H1 (cell line): ENCODE measurements around the gene LTC4S. TPM values are rescaled to one million over a fixed set of nuclear protein-coding genes. Genes with fewer than 3 reads are reported as not detected.

Experiments
- CTCF ChIA-PET: fragments of 300-600 bp; sonication (Branson Sonifier 250); formaldehyde crosslinking; loops from one replicate; lab custom pipeline; 2021; ENCODE audit not compliant: partially characterized antibody; lab: Charles Lee
- POLR2A ChIA-PET: fragments of 300-600 bp; sonication (Branson Sonifier 250); formaldehyde crosslinking; loops from one replicate; lab custom pipeline; 2021; ENCODE audit warnings: inconsistent platforms; ENCODE audit not compliant: partially characterized antibody; lab: Charles Lee
- DNase-seq, 2 experiments: peaks; one replicate each; pipeline versions ENCODE4 v3.0.0 to v3.0.0-alpha.2; 2010 to 2022; ENCODE audit warnings: low spot score in 2 of 2, low read depth in 1 of 2, mixed read lengths in 1 of 2
- FAIRE-seq: peaks from 2 replicates; lab custom pipeline; 2011; peaks lifted over from hg19 to GRCh38; lab: Jason Lieb, UNC
- H2AFZ ChIP-seq: 2 replicates; pipeline ENCODE4 v1.8.1; 2012; ENCODE audit warnings: low read length, inconsistent platforms
- H2AK5ac ChIP-seq: 2 replicates; pipeline ENCODE4 v1.6.1; 2013; ENCODE audit warnings: low read depth, low read length
- H2BK120ac ChIP-seq: replicated peaks from 2 replicates; pipeline ENCODE3; 2013; ENCODE audit warnings: low read depth, low read length, inconsistent platforms
- H2BK12ac ChIP-seq: 2 replicates; pipeline ENCODE4 v1.6.1; 2013; ENCODE audit warnings: low read depth, low read length
- H2BK15ac ChIP-seq: 2 replicates; pipeline ENCODE4 v1.6.1; 2013; ENCODE audit warnings: low read length
- H2BK20ac ChIP-seq: 2 replicates; pipeline ENCODE4 v1.6.1; 2013; ENCODE audit warnings: low read length
- H2BK5ac ChIP-seq: 2 replicates; pipeline ENCODE4 v1.6.1; 2013; ENCODE audit warnings: low read depth, low read length
- H3K14ac ChIP-seq: 2 replicates; pipeline ENCODE4 v1.6.1; 2013; ENCODE audit warnings: inconsistent platforms; ENCODE audit not compliant: insufficient read length
- H3K18ac ChIP-seq: 2 replicates; pipeline ENCODE4 v1.6.1; 2013; ENCODE audit warnings: low read length; ENCODE audit errors: extremely low read depth
- H3K23ac ChIP-seq: 2 replicates; pipeline ENCODE4 v1.6.1; 2013; ENCODE audit warnings: inconsistent platforms; ENCODE audit not compliant: insufficient read length
- H3K23me2 ChIP-seq: 2 replicates; pipeline ENCODE4 v1.6.1; 2013; ENCODE audit warnings: low read depth, low read length
- H3K27ac ChIP-seq: 2 replicates; pipeline ENCODE4 v1.6.1; 2011; ENCODE audit warnings: low read depth, low read length, inconsistent platforms
- H3K27me3 ChIP-seq, 4 experiments: replicated peaks in 1 of 4; 1 replicate in 1 of 4; 2 replicates in 3 of 4; pipeline versions ENCODE4 v1.6.1 to v1.8.1; 2011 to 2013; ENCODE audit warnings: low read length in 3 of 4, mild to moderate bottlenecking in 3 of 4, inconsistent platforms in 2 of 4, mixed read lengths in 2 of 4, moderate library complexity in 1 of 4; ENCODE audit not compliant: control insufficient read depth in 3 of 4, insufficient read depth in 3 of 4; ENCODE audit errors: extremely low read depth in 1 of 4
- H3K36me3 ChIP-seq, 4 experiments: 2 replicates each; pipeline versions ENCODE4 v1.6.1 to v1.8.1; 2011 to 2013; ENCODE audit warnings: mild to moderate bottlenecking in 4 of 4, low read length in 3 of 4, moderate library complexity in 2 of 4, control low read depth in 1 of 4, inconsistent platforms in 1 of 4; ENCODE audit not compliant: insufficient read depth in 4 of 4, control insufficient read depth in 2 of 4
- H3K4ac ChIP-seq: replicated peaks from 2 replicates; pipeline ENCODE3; 2013; ENCODE audit warnings: low read length, low read depth, mixed read lengths, inconsistent platforms; ENCODE audit not compliant: insufficient read length
- H3K4me1 ChIP-seq, 4 experiments: replicated peaks in 1 of 4; 1 replicate in 1 of 4; 2 replicates in 3 of 4; pipeline versions ENCODE4 v1.6.1 to v1.8.1; 2011 to 2013; ENCODE audit warnings: low read length in 3 of 4, inconsistent platforms in 2 of 4, mixed read lengths in 1 of 4; ENCODE audit not compliant: insufficient read depth in 4 of 4, control insufficient read depth in 3 of 4
- H3K4me2 ChIP-seq, 2 experiments: 2 replicates each; pipeline versions ENCODE4 v1.6.1 to v1.8.1; 2011 to 2013; ENCODE audit warnings: low read depth in 2 of 2, low read length in 2 of 2, control low read depth in 1 of 2, inconsistent platforms in 1 of 2, mild to moderate bottlenecking in 1 of 2; ENCODE audit not compliant: insufficient read depth in 1 of 2
- H3K4me3 ChIP-seq, 4 experiments: fragments of 200-600, 300-600 bp in 1 of 4; sonication (generic), shearing (Covaris generic), sonication (Bioruptor Twin) in 1 of 4; 2 replicates each; pipeline versions ENCODE4 v1.5.1 to v1.8.1; 2011 to 2016; ENCODE audit warnings: low read length in 4 of 4, low read depth in 3 of 4, control low read depth in 2 of 4, inconsistent platforms in 2 of 4, mild to moderate bottlenecking in 2 of 4, mixed read lengths in 1 of 4, moderate library complexity in 1 of 4; ENCODE audit not compliant: insufficient read depth in 2 of 4; ENCODE audit errors: extremely low read depth in 1 of 4
- H3K56ac ChIP-seq: replicated peaks from 2 replicates; pipeline ENCODE3; 2013; ENCODE audit warnings: low read depth, mild to moderate bottlenecking, mixed read lengths, low read length, inconsistent platforms; ENCODE audit not compliant: insufficient read length
- H3K79me1 ChIP-seq: 2 replicates; pipeline ENCODE4 v1.6.1; 2013; ENCODE audit warnings: low read depth, low read length, control low read depth
- H3K79me2 ChIP-seq, 2 experiments: 2 replicates each; pipeline versions ENCODE4 v1.6.1 to v1.8.1; 2012 to 2013; ENCODE audit warnings: low read length in 2 of 2, mild to moderate bottlenecking in 2 of 2, inconsistent platforms in 1 of 2; ENCODE audit not compliant: insufficient read depth in 2 of 2, control insufficient read depth in 1 of 2
- H3K9ac ChIP-seq, 4 experiments: replicated peaks in 1 of 4; 1 replicate in 1 of 4; 2 replicates in 3 of 4; pipeline versions ENCODE4 v1.6.1 to v1.8.1; 2011 to 2013; ENCODE audit warnings: low read depth in 3 of 4, low read length in 3 of 4, control low read depth in 2 of 4, mild to moderate bottlenecking in 2 of 4, moderate library complexity in 2 of 4, inconsistent platforms in 1 of 4; ENCODE audit errors: extremely low read depth in 1 of 4
- H3K9me3 ChIP-seq, 2 experiments: 2 replicates each; pipeline versions ENCODE4 v1.6.1 to v1.8.1; 2012 to 2013; ENCODE audit warnings: mild to moderate bottlenecking in 2 of 2, moderate library complexity in 2 of 2, control low read depth in 1 of 2, inconsistent platforms in 1 of 2, low read depth in 1 of 2, low read length in 1 of 2, mixed read lengths in 1 of 2; ENCODE audit not compliant: insufficient read depth in 2 of 2
- H4K20me1 ChIP-seq, 2 experiments: replicated peaks in 1 of 2; 2 replicates each; pipeline versions ENCODE3 to v1.8.1; 2011 to 2013; ENCODE audit warnings: inconsistent platforms in 2 of 2, low read length in 2 of 2, mild to moderate bottlenecking in 1 of 2; ENCODE audit not compliant: insufficient read depth in 2 of 2, control insufficient read depth in 1 of 2
- H4K5ac ChIP-seq: 2 replicates; pipeline ENCODE4 v1.6.1; 2013; ENCODE audit warnings: low read length, low read depth, mixed read lengths, inconsistent platforms; ENCODE audit not compliant: insufficient read length
- H4K8ac ChIP-seq: 2 replicates; pipeline ENCODE4 v1.8.0; 2013; ENCODE audit warnings: mild to moderate bottlenecking, moderate library complexity, low read length, inconsistent platforms; ENCODE audit not compliant: insufficient read depth; ENCODE audit errors: extremely low read depth
- H4K91ac ChIP-seq: replicated peaks from 2 replicates; pipeline ENCODE3; 2013; ENCODE audit warnings: low read length, mixed read lengths, inconsistent platforms; ENCODE audit not compliant: insufficient read length
- ASH2L ChIP-seq: fragments of 200-600, 300-600 bp; sonication (generic); IDR thresholded peaks from one replicate; pipeline ENCODE4 v1.7.1; 2017; ENCODE audit warnings: low read length
- CBX5 ChIP-seq: fragments of 300-800, 300-1000 bp; sonication (generic); IDR thresholded peaks from 2 replicates; pipeline ENCODE4 v1.7.1; 2016; ENCODE audit warnings: antibody characterized with exemption, low read length, low read depth
- WGBS, 2 experiments: shearing (Covaris generic) in 1 of 2; methylation state at CpG; one replicate each; pipeline versions ENCODE4 v1.1.6 to v1.1.7; 2013 to 2015; ENCODE audit warnings: low lambda C conversion rate in 2 of 2, mixed read lengths in 2 of 2, inconsistent platforms in 1 of 2, low coverage in 1 of 2, missing lambda C conversion rate in 1 of 2; ENCODE audit not compliant: insufficient replicate concordance in 2 of 2, insufficient coverage in 1 of 2, insufficient read length in 1 of 2; ENCODE audit errors: extremely low coverage in 1 of 2, missing lambda C conversion rate in 1 of 2; 5-methylcytosine and 5-hydroxymethylcytosine counted together
- polyA plus RNA-seq, 7 experiments: library from polyadenylated mRNA; depleted of rRNA in 3 of 7; stranded (reverse) in 5 of 7; unstranded in 2 of 7; fragments of >200 nt in 5 of 7; fragments of 200-250 nt in 2 of 7; gene quantifications; 1 replicate in 5 of 7; 2 replicates in 1 of 7; 4 replicates in 1 of 7; pipeline versions ENCODE4 v1.2.1 to v1.2.3, GENCODE V29; 2011 to 2013; ENCODE audit warnings: missing spikeins in 2 of 7, mixed read lengths in 2 of 7
- total RNA-seq: library from RNA; stranded (reverse); fragmentation: NEBNext Ultra II Directional; extraction: Animal tissue kit (Norgen Biotek cat#: 25700); gene quantifications from 2 replicates; pipeline ENCODE4 v1.2.1, GENCODE V29; 2021

LTC4S gene
- total and polyA plus RNA-seq, 2 of the 8 experiments (the other 6 are each of a cell fraction or from before 2014, with no cell fraction given), result 2.2 to 3.7 TPM

DNA sequence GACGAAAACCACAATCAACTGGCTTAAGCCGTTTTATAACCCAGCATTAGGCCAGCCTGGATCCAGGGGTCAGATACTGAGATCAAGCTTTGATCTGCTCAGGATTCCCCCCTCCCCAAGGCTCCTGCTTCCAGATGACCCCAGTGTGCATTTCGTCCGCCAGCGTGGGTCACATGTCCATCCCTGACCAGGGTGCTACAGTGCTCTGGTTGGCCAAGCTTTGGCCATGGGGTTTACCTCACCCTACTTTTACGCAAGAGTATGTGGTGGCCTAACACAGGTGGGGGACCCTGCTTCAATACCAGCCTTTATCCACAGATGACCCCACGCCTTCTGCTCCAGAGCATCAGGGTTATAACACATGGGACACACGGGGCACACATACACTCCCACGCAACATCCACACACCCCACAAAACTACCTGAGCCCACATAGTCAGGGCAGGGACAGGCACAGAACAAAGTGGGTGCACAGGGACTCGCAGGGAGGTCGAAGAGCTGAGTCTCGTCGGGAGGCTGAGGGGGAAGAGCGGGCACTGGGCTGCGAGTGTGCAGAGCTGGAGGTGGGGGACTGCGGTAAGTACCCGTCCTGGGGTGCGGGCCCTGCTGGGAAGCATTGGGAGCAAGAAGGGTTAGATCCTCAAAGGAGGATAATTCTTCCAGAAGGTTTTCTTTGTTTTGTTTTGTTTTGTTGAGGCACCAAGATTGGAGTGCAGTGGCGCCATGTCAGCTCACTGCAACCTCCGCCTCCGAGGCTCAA, 21.9 kb downstream of the LTC4S start:
- H2BK120ac ChIP-seq, result no peak overlapping the region
- H4K20me1 ChIP-seq, result no peaks in the 10 kb centered on the region
- H3K79me2 ChIP-seq, result no peaks in the 10 kb centered on the region; a peak in 1 of 4 replicates
- H3K14ac ChIP-seq, result no peak overlapping the region
- H3K9ac ChIP-seq, result no peak overlapping the region
- H2BK20ac ChIP-seq, result no peak overlapping the region
- H4K8ac ChIP-seq, result no peak overlapping the region
- H3K36me3 ChIP-seq, result peaks cover 0 to 5% (median 0%) of the 10 kb centered on the region in 4 experiments; a peak in 1 of 8 replicates
- H3K4me2 ChIP-seq, result peak overlapping the region in 1 of 2 experiments; percentile 54; a peak in 1 of 4 replicates
- peak overlapping the region; percentile 68; the same call in 1 of the 2 replicates for H2BK12ac ChIP-seq
- no peaks in the 10 kb centered on the region for H3K79me1 ChIP-seq
- CTCF ChIA-PET, result interaction anchor here (1.3 to 3.3 kb wide), 3 partner anchors 14 to 53 kb away, joined by 3 to 11 read pairs (median 6); no protein-coding TSS in a partner anchor
- no peak overlapping the region for H4K91ac ChIP-seq
- H3K4me1 ChIP-seq, result peaks cover 0 to 31% (median 27%) of the 10 kb centered on the region in 4 experiments; a peak in 6 of 7 replicates
- no peak overlapping the region for H2AFZ ChIP-seq
- TF ChIP-seq CBX5 (no peak), ASH2L (no peak)
- 92% methylated on average over 20 of the region's 21 CpGs; no CpG with 5 or more reads in 1 of the 2 experiments for WGBS, 2 experiments
- H3K27ac ChIP-seq, result no peak overlapping the region
- peak overlapping the region; percentile 88 for H2BK15ac ChIP-seq
- H3K9me3 ChIP-seq, result no peaks in the 10 kb centered on the region
- H3K27me3 ChIP-seq, result peaks cover 0 to 5% (median 2%) of the 10 kb centered on the region in 4 experiments; a peak in 2 of 7 replicates
- H3K23me2 ChIP-seq, result peaks cover 13% of the 10 kb centered on the region; the same call in 1 of the 2 replicates
- H3K23ac ChIP-seq, result no peak overlapping the region
- no peak overlapping the region for H3K4me3 ChIP-seq
- H4K5ac ChIP-seq, result no peak overlapping the region
- H3K56ac ChIP-seq, result no peak overlapping the region
- no peak overlapping the region for H2AK5ac ChIP-seq
- POLR2A ChIA-PET, result interaction anchor here (0.7 to 12.6 kb wide), 7 partner anchors 11 to 669 kb away, joined by 3 to 207 read pairs (median 4); partner anchors contain the start of genes HNRNPH1, LTC4S and MGAT4B
- H3K4ac ChIP-seq, result peak overlapping the region; percentile 94
- FAIRE-seq (no peak), DNase-seq (no peak)
- no peak overlapping the region; the same call in 1 of the 2 replicates for H3K18ac ChIP-seq
- H2BK5ac ChIP-seq, result no peak overlapping the region; the same call in 1 of the 2 replicates
